Uterus (tissue), 2 donors: ENCODE measurements around the gene ADAMTSL1.

Source experiments
- POLR2A ChIP-seq, 2 donors: fragments of 450-650 bp; IDR thresholded peaks; one replicate each; pipeline ENCODE4 v1.6.1; 2016; ENCODE audit warnings: antibody characterized with exemption in 2 of 2, mild to moderate bottlenecking in 1 of 2, moderate library complexity in 1 of 2
- TF ChIP-seq, protein P1 (sequence below), 4 experiments: fragments of 200-600 bp in 2 of 4; fragments of 450-650 bp in 2 of 4; sonication (generic) in 2 of 4; IDR thresholded peaks; one replicate each; pipeline ENCODE4 v1.5.1; 2016 to 2019; ENCODE audit warnings: antibody characterized with exemption in 4 of 4, mild to moderate bottlenecking in 2 of 4, moderate library complexity in 1 of 4

DNA sequence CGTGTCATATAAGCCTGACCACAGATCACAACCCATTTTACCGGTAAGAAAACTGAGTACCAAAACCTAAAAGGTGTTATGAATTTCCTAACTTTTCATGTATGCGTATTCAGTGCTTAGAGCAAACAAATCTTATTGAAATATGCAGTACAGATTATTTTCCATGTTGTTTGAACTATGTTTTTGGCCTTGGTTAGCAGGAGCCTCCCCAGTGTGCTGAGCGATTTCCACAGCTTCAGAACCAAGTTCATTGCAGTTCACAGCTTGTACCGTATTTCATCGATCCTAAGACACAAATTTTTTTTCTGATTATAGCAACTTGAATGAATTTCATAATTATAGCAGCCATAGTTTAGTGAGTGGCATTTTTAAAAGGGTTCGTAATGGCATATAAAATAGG lies 13.7 kb downstream of the ADAMTSL1 start:
- TF ChIP-seq, protein P1, sequence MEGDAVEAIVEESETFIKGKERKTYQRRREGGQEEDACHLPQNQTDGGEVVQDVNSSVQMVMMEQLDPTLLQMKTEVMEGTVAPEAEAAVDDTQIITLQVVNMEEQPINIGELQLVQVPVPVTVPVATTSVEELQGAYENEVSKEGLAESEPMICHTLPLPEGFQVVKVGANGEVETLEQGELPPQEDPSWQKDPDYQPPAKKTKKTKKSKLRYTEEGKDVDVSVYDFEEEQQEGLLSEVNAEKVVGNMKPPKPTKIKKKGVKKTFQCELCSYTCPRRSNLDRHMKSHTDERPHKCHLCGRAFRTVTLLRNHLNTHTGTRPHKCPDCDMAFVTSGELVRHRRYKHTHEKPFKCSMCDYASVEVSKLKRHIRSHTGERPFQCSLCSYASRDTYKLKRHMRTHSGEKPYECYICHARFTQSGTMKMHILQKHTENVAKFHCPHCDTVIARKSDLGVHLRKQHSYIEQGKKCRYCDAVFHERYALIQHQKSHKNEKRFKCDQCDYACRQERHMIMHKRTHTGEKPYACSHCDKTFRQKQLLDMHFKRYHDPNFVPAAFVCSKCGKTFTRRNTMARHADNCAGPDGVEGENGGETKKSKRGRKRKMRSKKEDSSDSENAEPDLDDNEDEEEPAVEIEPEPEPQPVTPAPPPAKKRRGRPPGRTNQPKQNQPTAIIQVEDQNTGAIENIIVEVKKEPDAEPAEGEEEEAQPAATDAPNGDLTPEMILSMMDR (IDR thresholded peaks at IDR 0.05), result no peak
- TF ChIP-seq POLR2A (IDR thresholded peaks at IDR 0.05), result no peak
